A549 (cell line): ENCODE data around the gene TEAD4.

ENCODE experiments used
- CEBPB ChIP-seq, 2 experiments: fragments of >200 bp in 1 of 2; sonication (Bioruptor Twin) in 1 of 2; formaldehyde crosslinking in 1 of 2; IDR thresholded peaks; 2 replicates each; pipeline ENCODE4 v1.6.1; 2012 to 2016
- HOXA7 ChIP-seq: fragments of 250-450 bp; sonication (Bioruptor Pico); IDR thresholded peaks from 2 replicates; pipeline ENCODE4 v1.5.0; 2020; ENCODE audit warnings: mild to moderate bottlenecking, moderate library complexity
- JUN ChIP-seq, 2 experiments: fragments of >200 bp; sonication (Bioruptor Twin); formaldehyde crosslinking; IDR thresholded peaks; 2 replicates in 1 of 2; 3 replicates in 1 of 2; pipeline ENCODE4 v1.6.1; 2016 to 2017
- KDM1A ChIP-seq: fragments of 200-600 bp; sonication (generic); IDR thresholded peaks from 2 replicates; pipeline ENCODE4 v1.6.1; 2016; ENCODE audit warnings: low read depth, mild to moderate bottlenecking
- RAD21 ChIP-seq, 2 experiments: fragments of >200 bp in 1 of 2; sonication (Bioruptor Twin) in 1 of 2; formaldehyde crosslinking in 1 of 2; IDR thresholded peaks in 1 of 2; conservative IDR thresholded peaks in 1 of 2; 2 replicates in 1 of 2; 3 replicates in 1 of 2; pipeline ENCODE4 v1.6.1; 2012 to 2018; ENCODE audit warnings: inconsistent platforms in 1 of 2
- ZNF302 ChIP-seq: fragments of 250-450 bp; sonication (Bioruptor Pico); IDR thresholded peaks from 2 replicates; pipeline ENCODE4 v1.9.0; 2021; ENCODE audit warnings: inconsistent platforms, mild to moderate bottlenecking, moderate library complexity
- TF ChIP-seq, protein P1 (sequence below): fragments of >200 bp; sonication (Bioruptor Twin); formaldehyde crosslinking; IDR thresholded peaks from 3 replicates; pipeline ENCODE4 v1.5.1; 2016
- TF ChIP-seq, protein P2 (sequence below): IDR thresholded peaks from 2 replicates; pipeline ENCODE4 v1.6.1; 2012

DNA sequence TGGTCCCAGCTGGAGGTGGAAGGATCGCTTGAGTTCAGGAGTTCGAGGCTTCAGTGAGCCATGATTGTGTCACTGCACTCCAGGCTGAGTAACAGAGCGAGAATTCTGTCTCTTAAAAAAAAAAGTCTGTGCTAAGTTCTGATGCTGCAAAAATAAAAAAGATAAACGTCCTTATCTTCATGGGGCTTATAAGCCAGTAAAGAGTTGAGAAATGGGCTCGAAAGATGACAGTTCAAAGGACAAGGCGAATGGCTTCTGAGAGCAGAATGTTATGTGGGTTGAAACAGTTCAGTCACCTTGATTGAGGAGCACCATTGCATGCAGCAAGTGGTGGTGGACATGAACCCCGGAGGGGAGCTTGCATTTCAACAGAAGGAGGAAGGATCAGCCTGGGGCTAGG is 122.7 kb downstream of the TEAD4 start:
- no peak for TF ChIP-seq RAD21 (conservative IDR thresholded peaks at IDR 0.05 in 1 of 2, IDR thresholded peaks at IDR 0.05 in 1 of 2)
- TF ChIP-seq HOXA7, result no peak
- TF ChIP-seq, protein P1, sequence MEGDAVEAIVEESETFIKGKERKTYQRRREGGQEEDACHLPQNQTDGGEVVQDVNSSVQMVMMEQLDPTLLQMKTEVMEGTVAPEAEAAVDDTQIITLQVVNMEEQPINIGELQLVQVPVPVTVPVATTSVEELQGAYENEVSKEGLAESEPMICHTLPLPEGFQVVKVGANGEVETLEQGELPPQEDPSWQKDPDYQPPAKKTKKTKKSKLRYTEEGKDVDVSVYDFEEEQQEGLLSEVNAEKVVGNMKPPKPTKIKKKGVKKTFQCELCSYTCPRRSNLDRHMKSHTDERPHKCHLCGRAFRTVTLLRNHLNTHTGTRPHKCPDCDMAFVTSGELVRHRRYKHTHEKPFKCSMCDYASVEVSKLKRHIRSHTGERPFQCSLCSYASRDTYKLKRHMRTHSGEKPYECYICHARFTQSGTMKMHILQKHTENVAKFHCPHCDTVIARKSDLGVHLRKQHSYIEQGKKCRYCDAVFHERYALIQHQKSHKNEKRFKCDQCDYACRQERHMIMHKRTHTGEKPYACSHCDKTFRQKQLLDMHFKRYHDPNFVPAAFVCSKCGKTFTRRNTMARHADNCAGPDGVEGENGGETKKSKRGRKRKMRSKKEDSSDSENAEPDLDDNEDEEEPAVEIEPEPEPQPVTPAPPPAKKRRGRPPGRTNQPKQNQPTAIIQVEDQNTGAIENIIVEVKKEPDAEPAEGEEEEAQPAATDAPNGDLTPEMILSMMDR, result no peak
- TF ChIP-seq KDM1A, result no peak
- TF ChIP-seq, protein P2, sequence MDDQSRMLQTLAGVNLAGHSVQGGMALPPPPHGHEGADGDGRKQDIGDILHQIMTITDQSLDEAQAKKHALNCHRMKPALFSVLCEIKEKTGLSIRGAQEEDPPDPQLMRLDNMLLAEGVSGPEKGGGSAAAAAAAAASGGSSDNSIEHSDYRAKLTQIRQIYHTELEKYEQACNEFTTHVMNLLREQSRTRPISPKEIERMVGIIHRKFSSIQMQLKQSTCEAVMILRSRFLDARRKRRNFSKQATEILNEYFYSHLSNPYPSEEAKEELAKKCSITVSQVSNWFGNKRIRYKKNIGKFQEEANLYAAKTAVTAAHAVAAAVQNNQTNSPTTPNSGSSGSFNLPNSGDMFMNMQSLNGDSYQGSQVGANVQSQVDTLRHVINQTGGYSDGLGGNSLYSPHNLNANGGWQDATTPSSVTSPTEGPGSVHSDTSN, result no peak
- no peak for TF ChIP-seq JUN (IDR thresholded peaks at IDR 0.05)
- TF ChIP-seq CEBPB (IDR thresholded peaks at IDR 0.05), result no peak
- TF ChIP-seq ZNF302, result no peak
